ENCODE results near the gene ISLR.

ISLR gene

DNA sequence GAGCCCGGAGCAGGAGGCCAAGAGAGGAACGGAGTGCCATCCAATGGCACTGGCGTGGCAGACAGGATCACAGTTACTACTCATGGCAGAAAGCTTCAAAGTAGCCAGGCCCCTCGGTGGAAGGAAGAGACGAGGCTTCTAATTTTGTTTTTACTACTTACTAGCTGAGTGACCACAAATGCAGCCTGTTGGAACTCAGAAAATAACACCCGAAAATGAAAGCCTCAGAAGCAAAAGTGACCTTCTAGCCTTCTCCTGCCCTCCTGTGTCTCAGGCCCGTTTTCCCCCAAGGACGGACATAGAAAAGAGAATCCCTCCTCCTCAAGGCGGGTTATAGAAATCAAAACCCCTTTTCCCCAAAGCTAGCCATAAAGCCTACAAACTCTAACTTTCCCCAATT is 39.0 kb downstream of the ISLR start:
- DNase-seq (ENCODE audit: low read depth in 3 of 3): no peak

DNA sequence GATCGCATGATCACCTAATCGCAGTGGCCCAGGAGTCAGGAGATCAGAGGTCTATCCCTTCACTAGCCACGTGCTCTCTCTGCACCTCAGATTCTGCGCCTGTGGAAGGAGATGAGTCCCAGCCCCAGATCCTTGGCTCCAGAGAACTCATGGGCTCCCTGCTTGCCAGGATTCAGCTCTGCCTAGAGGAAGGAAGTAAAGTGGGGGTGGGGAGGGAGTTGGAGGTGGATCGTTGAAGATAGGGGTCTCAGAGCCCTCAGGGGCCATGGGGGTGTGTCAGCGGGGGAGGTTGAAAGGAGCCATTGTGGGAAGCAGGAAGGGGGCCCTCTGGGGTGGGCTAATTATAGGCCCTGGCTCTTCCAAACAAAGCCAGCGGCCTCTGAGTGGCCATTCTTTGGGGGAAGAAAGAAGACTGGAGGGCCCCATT is 40.4 kb downstream of the ISLR start:
- DNase-seq (ENCODE audit: low read depth in 3 of 3): no peak

DNA sequence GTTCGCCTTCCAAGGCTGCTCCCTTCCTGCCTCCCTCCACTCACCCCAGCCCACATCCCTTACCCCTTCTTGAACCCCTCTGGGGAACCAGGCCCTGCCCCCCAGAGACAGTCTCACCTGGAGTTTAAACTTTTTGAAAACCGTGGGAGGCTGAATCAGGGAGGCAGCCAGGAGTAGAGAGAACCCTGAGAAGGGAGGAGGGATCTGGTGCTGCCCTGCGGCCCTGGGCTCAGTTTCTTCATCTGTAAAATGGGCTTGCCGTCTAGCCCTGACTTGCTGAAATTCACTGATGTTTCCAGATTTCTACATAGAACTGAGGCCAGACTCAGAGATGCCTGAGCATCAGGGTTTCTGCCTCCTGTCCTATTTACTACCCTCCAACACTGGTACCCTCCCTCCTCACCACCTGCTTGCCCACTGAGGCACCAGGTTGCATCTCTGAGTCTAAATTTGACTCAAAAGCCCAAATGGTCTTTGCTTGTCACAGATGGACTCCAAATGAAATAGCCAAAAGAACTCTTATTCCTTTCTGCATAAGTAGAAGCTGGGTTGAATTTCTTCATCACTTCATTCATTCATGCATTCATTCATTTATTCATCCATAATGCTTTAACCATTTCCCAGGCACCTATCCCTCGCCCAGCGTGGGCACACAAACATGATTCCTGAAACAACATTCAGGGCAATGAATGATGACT is 41.0 kb downstream of the ISLR start:
- DNase-seq (ENCODE audit: low read depth in 3 of 3): no peak

DNA sequence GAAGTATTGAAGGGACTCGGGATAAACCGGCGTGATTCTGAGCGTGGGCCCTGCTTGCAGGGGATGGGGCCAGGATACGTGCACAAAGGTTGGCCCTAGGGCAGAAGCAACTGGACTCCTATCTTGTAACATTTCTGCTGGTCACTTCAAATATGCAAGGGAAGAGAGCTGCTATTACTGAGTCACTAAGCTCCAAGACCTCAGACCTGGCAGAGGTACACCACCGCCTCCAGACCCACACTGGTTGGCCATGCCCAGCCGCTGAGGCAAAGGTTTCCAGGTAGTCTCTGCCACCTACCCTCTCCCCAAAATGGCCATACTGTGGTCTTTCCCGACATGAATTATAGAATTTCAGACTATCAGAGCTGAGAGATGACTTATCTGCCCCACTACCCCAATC is 42.4 kb downstream of the ISLR start:
- DNase-seq (ENCODE audit: low read depth in 3 of 3): no peak

DNA sequence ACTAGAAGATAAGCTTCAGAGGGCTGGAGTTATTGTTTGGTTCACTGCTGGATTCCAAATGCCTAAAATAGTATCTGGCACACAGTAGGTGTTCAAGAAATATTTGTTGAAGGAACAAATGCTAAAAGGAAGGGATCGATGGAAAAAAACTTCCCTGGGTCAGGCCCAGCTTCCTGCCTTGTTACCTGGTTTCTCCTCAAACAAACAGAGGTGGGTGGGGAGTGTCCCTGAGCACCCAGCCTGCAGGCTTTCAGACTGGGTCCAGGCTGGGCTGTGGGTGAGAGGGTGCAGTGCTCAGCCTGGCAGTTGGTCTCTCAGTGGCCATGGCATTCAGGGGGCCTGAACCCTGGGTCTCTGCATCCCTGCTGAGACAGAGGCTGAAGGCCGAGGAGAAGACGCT is 43.4 kb downstream of the ISLR start:
- DNase-seq (ENCODE audit: low read depth in 3 of 3): no peak

DNA sequence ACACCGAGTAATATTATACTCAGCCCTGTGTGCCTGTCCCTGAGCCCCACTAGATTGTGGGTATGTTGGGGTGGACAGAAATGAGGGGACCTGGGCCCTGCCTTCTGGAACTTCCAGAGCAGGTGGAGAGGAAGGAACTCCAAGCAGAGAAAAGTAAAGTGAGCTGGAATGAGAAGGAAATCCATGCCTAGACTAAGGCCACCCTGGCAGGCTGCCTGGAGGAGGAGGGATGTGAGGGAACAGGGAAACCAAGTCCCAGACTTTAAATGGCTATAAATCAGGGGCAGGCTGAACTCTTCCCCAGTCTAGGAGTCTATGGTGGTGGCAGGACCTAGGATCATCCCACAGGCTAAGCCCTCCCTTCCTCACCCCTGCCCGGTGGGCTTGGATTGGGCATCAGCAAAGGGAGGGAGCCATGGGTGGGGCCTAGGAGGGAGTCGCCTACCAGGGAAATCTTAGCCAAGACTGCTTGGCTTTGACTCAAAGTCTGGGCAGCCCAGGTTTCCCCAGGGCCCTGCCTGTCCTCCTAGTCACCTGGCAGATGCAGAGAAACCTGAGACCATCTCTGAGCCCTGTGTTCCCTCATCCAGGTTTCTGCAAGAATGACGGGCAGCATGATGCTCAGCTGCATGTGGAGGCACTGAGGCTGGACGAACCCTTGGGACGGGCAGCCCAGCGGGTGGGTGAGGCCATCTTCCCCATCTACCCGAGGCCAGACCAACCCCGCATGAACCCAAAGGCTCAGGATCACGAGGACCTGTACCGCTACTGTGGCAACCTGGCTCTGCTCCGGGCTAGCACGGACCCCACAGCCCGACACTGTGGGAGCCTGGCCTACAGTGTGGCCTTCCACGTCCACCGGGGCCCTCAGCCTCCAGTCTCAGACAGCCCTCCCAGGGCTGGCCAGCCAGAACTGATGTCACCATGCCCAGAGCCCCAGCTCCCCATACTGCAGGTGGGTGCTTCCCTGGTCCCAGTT is 44.7 kb downstream of the ISLR start:
- DNase-seq (ENCODE audit: low read depth in 3 of 3): no peak

DNA sequence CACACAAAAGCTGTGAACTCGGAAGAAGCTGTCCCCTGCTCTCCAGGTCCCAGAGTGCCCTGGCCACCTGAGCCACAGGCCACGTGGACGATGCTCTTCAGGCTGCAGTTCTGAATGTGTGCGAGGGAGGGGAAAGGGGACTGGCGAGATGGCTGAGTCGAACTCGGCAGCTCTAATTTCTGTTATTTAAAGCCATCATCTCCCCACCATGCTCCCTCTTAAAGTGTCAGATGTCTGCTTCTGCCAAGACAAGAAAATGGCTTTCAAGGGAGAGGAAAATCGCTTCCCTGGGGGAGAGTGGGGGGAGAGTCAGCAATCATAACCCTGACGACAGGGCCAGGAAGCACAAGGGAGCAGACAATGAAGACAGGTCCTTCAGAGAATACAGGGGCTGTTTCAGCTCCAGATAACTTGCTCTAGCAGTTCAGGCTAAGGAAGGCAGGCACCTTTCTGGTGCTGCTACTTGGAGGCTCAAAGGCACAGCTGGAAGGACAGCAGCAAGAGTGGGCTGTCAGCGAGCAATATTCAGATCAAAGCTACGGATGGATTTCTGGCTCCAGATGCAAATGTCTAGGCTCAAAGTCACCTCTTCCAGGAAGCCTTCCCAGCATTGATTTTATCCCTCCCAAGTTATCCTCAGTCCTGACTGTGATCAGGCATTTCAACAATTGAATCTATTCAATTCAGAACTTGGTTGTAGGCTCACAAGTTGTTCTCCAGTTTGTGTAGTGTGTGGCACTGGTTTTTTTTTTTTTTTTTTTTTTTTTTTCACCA is 47.2 kb downstream of the ISLR start:
- DNase-seq (ENCODE audit: low read depth in 3 of 3): no peak

DNA sequence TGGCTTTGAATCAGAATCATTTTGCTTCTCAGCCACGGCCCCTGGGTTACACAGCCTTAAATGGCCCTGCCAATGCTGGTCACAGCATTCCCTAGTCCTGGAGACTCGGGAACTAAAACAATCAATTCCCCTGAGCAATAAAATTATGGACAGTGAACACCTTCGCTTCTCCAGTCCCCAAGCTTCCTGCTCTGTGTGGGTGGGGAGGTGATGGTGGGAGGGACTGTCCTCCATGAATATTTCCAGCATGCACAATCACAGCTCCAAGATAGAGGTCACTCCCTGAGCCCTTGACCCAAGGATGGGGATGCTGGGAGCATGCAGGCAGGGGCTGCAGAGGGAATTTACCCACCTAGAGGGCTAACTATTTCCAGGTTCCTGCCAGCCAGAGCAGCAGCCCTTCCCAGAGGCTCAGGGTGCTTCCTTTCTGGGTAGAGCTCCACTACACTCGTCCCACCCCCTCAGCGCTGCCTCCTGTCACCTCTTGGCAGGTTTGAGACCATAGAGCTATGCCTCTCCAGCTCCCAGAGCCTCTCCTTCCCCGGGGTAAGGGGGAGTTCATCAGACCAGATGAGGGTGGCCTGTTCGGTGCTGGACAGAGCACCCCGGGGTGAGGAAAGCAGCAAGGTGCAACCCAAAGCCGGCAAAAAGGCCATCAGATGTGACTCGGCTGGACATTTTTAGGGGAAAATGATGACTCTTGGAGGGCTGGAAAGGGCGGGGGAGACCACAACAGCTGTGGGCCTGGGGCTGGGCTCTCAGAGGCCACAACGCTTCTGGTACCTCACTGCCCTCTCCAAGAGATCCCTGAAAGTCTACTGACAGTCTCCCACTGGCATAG is 48.1 kb downstream of the ISLR start:
- DNase-seq (ENCODE audit: low read depth in 3 of 3): no peak

DNA sequence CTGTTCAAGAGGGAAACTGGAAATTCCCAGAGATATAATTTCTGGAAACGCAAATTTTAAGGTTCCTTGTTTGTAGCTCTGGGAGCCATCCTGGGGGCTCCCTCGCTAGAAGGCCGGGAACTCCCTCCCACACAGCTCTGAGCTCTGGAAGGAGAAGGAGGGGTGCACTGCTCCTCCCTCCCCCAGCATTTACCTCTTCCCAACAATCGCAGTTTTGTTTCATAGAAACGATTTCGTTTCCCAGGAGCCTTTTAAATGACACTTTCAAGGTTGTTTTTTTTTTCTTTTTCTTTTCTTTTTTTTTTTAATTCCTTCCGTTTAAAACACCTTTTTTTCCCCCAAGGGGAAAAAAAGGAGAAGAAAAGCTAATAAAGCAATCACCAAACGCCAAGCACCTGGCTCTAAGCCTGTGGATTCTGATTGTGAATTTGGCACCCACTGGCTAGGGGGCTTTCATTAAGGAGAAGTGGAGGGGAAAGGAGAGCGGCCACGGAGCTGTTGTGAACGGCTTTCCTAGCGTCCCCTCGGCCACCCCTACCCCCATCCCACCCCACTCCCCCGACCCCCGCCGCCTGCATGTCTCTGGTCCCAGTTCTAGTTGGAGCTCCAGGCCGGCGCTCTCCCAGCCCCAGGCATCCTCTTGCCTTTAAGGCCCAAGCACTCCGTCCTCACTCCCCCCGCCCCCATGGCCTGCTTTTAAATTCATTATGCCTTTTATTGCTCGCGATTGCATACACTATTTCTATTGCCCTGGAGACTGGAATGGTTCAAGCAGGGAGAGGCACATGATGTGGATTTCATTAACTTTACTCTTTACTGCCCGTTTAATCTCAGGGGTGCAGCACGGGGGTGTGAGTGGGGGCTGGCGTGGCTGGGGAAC is 49.0 kb downstream of the ISLR start:
- DNase-seq (ENCODE audit: low read depth in 3 of 3): no peak

DNA sequence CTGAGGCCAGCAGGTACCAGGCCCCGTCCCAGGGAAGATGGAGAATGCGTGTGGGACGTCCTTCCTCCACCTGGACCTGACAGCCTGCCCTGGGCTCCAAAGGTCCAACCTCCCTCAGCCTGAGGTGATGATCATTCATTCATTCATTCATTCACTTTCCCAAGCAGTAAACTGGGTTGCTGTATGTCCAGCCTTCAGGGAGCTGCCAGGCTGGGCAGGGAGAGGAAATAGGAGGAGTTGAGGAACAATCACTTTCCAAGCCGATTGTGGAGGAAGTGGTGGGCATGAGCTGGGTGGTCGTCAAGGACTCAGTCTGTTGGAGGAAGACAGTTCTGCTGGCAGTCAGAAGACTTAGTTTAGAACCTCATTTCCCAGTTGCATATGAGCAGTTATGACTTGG is 52.4 kb downstream of the ISLR start:
- no peak for DNase-seq (ENCODE audit: low read depth in 3 of 3)
